GM12878 (cell line): ENCODE results near the gene MYBL2. TPM values are rescaled to one million over a fixed set of nuclear protein-coding genes. Genes with fewer than 3 reads are reported as not detected.

Experiments used
- ATAC-seq: fragments of 200-7000 bp; cut with Tn5 transposase; 3 replicates; pipeline ENCODE4 v1.9.1; 2020; ENCODE audit warnings: mild to moderate bottlenecking, moderate library complexity
- BruUV-seq: library from RNA; stranded (reverse); fragments of 400-500 nt; replicated peaks from 2 replicates; lab custom pipeline; 2021; lab: Mats Ljungman, UMichigan
- CTCF ChIA-PET: fragments of 300-600 bp; sonication (Branson Sonifier 250); formaldehyde crosslinking; extraction: SDS; loops from one replicate; lab custom pipeline; 2021; ENCODE audit warnings: inconsistent platforms; lab: Yijun Ruan, JAX
- POLR2A ChIA-PET: fragments of 350-600 bp; formaldehyde crosslinking; extraction: SDS; loops from one replicate; lab custom pipeline; 2021; ENCODE audit warnings: inconsistent platforms; lab: Charles Lee
- RAD21 ChIA-PET: fragments of 300-600 bp; sonication (Branson Sonifier 250); formaldehyde crosslinking; loops from one replicate; lab custom pipeline; 2023; ENCODE audit warnings: antibody characterized with exemption; ENCODE audit not compliant: unreplicated experiment; lab: Charles Lee
- SMC1A ChIA-PET: fragments of 300-600 bp; sonication (Branson Sonifier 250); formaldehyde crosslinking; loops from one replicate; lab custom pipeline; 2023; ENCODE audit not compliant: unreplicated experiment, uncharacterized antibody; lab: Charles Lee
- DNase-seq: peaks from one replicate; pipeline ENCODE4 v3.0.0-alpha.2; 2011; ENCODE audit warnings: low read depth, low spot score
- FAIRE-seq: peaks from 3 replicates; lab custom pipeline; 2011; peaks lifted over from hg19 to GRCh38; lab: Jason Lieb, UNC
- H2AFZ ChIP-seq: 2 replicates; pipeline ENCODE4 v1.6.0; 2011; ENCODE audit warnings: low read depth, low read length, control low read depth; ENCODE audit not compliant: control insufficient read depth
- H3K27ac ChIP-seq: 2 replicates; pipeline ENCODE4 v1.5.1; 2011; ENCODE audit warnings: control low read depth; ENCODE audit not compliant: control insufficient read depth, insufficient read depth
- H3K27me3 ChIP-seq, 2 experiments: replicated peaks in 1 of 2; 2 replicates each; pipeline versions ENCODE4 v1.6.0 to v1.6.1; 2011; ENCODE audit warnings: low read length in 1 of 2; ENCODE audit not compliant: control insufficient read depth in 2 of 2, insufficient read depth in 2 of 2
- H3K36me3 ChIP-seq, 2 experiments: 2 replicates each; pipeline ENCODE4 v1.5.1; 2011; ENCODE audit warnings: low read length in 1 of 2; ENCODE audit not compliant: control insufficient read depth in 2 of 2, insufficient read depth in 2 of 2
- H3K4me1 ChIP-seq: 2 replicates; pipeline ENCODE4 v1.6.1; 2011; ENCODE audit warnings: mild to moderate bottlenecking, low read length, moderate library complexity, mixed read lengths; ENCODE audit not compliant: control insufficient read depth, insufficient read depth
- H3K4me2 ChIP-seq: 2 replicates; pipeline ENCODE4 v1.6.0; 2011; ENCODE audit warnings: control low read depth; ENCODE audit not compliant: control insufficient read depth, insufficient read depth
- H3K4me3 ChIP-seq: fragments of 200-600 bp; sonication (generic); 2 replicates; pipeline ENCODE4 v1.5.1; 2016
- H3K79me2 ChIP-seq: 2 replicates; pipeline ENCODE4 v1.6.0; 2011; ENCODE audit warnings: low read length; ENCODE audit not compliant: control insufficient read depth, insufficient read depth
- H3K9ac ChIP-seq: 2 replicates; pipeline ENCODE4 v1.8.0; 2011; ENCODE audit warnings: low read length, control low read depth, mixed read lengths; ENCODE audit not compliant: control insufficient read depth, insufficient read depth
- H3K9me3 ChIP-seq: replicated peaks from 3 replicates; pipeline ENCODE4 v1.5.1; 2011; ENCODE audit warnings: mild to moderate bottlenecking, low read length; ENCODE audit not compliant: control insufficient read depth, insufficient read depth
- H4K20me1 ChIP-seq: 2 replicates; pipeline ENCODE4 v1.6.0; 2011; ENCODE audit not compliant: control insufficient read depth, insufficient read depth
- CHD4 ChIP-seq: fragments of 200-600 bp; sonication (generic); IDR thresholded peaks from 2 replicates; pipeline ENCODE4 v1.6.1; 2016; ENCODE audit warnings: mild to moderate bottlenecking
- NKRF ChIP-seq: fragments of 450-650 bp; conservative IDR thresholded peaks from 2 replicates; pipeline ENCODE4 v1.6.1; 2017; ENCODE audit warnings: mild to moderate bottlenecking, moderate library complexity
- RELB ChIP-seq: fragments of 450-650 bp; IDR thresholded peaks from 2 replicates; pipeline ENCODE4 v1.6.1; 2017; ENCODE audit warnings: low read depth, mild to moderate bottlenecking, moderate library complexity
- SMAD1 ChIP-seq: fragments of 450-650 bp; IDR thresholded peaks from 2 replicates; pipeline ENCODE4 v1.6.1; 2018; ENCODE audit warnings: mild to moderate bottlenecking, low read depth; ENCODE audit not compliant: partially characterized antibody
- SMARCA5 ChIP-seq: fragments of 450-650 bp; IDR thresholded peaks from 2 replicates; pipeline ENCODE4 v1.6.1; 2017; ENCODE audit warnings: mild to moderate bottlenecking
- TCF12 ChIP-seq: IDR thresholded peaks from 2 replicates; pipeline ENCODE4 v1.6.1; 2011; ENCODE audit warnings: low read depth, mild to moderate bottlenecking, low read length
- ZBTB4 ChIP-seq: fragments of 450-650 bp; formaldehyde crosslinking; IDR thresholded peaks from 2 replicates; pipeline ENCODE4 v1.4.0; 2022; ENCODE audit warnings: mild to moderate bottlenecking, moderate library complexity
- ZSCAN29 ChIP-seq: fragments of 450-650 bp; IDR thresholded peaks from 2 replicates; pipeline ENCODE4 v1.6.1; 2017; ENCODE audit warnings: mild to moderate bottlenecking, moderate library complexity
- WGBS: methylation state at CpG from one replicate; pipeline ENCODE4 v1.1.6; 2016; ENCODE audit warnings: low lambda C conversion rate; ENCODE audit not compliant: insufficient replicate concordance, insufficient coverage; ENCODE audit errors: missing lambda C conversion rate; 5-methylcytosine and 5-hydroxymethylcytosine counted together
- in situ Hi-C: fragments of 300-500 bp; cut with MboI; formaldehyde crosslinking; loops from 9 replicates; pipeline ENCODE4 v1.14.3; 2018; ENCODE audit warnings: mixed read lengths
- intact Hi-C: fragments of 100-400 bp; cut with micrococcal nuclease; formaldehyde crosslinking; loops from one replicate; pipeline ENCODE4 v1.14.2; 2022; ENCODE audit not compliant: unreplicated experiment
- polyA plus RNA-seq, 11 experiments: library from polyadenylated mRNA; depleted of rRNA in 4 of 11; unstranded in 6 of 11; stranded (reverse) in 5 of 11; fragments of >200 nt; fragmentation: Nextera tagmentation in 4 of 11; fragmentation: Illumina TruSeq in 1 of 11; extraction: Ambion mirVana in 4 of 11; extraction: Trizol in 1 of 11; gene quantifications; 1 replicate in 1 of 11; 2 replicates in 10 of 11; pipeline versions ENCODE4 v1.2.1 to v1.2.3, GENCODE V29; 2011 to 2016; ENCODE audit warnings: inconsistent platforms in 2 of 11, missing spikeins in 2 of 11, low read depth in 1 of 11
- total RNA-seq, 4 experiments: library from RNA; depleted of rRNA in 3 of 4; stranded (reverse); fragments of >200 nt in 3 of 4; fragmentation: Illumina TruSeq in 1 of 4; extraction: Trizol in 1 of 4; gene quantifications; 2 replicates each; pipeline versions ENCODE4 v1.2.1 to v1.2.3, GENCODE V29; 2013 to 2021

MYBL2 gene
- total and polyA plus RNA-seq, 10 of the 15 experiments (the other 5 are each of a cell fraction or from before 2014, with no cell fraction given), result 4.5 to 213 (median 74.2) TPM

GRCh38 chr20:43715044-43715443, 48.1 kb downstream of the MYBL2 start:
- H3K79me2 ChIP-seq, result peaks cover 3% of the 10 kb centered on the region
- ATAC-seq, result no peak
- SMC1A ChIA-PET, result interaction anchor here (0.6 to 1.0 kb wide), 4 partner anchors 9 to 263 kb away, joined by 3 read pairs; no protein-coding TSS in a partner anchor

More at GRCh38 chr20:43715044-43715443, 48.1 kb downstream of the MYBL2 start:
- H3K27ac ChIP-seq, result no peak overlapping the region
- H3K4me3 ChIP-seq, result no peak overlapping the region
- H3K27me3 ChIP-seq, result no peaks in the 10 kb centered on the region
- H3K4me1 ChIP-seq, result peaks cover 18% of the 10 kb centered on the region
- ChIA-PET CTCF (interaction anchor here (1.0 to 1.2 kb wide), 2 partner anchors 366 to 368 kb away, joined by 3 read pairs; no protein-coding TSS in a partner anchor), POLR2A (no interaction called here), RAD21 (no interaction called here)
- no TSS peak for BruUV-seq
- intact Hi-C loops (no loop called here), in situ Hi-C loops (no loop called here)
- DNase-seq (no peak), FAIRE-seq (no peak)
- no peak overlapping the region for H3K9ac ChIP-seq
- no peaks in the 10 kb centered on the region; the same call in 1 of the 3 replicates for H3K9me3 ChIP-seq
- H2AFZ ChIP-seq, result no peak overlapping the region
- 87% methylated on average over 9 of the region's 9 CpGs for WGBS
- no peaks in the 10 kb centered on the region for H4K20me1 ChIP-seq
- peaks cover 9 to 35% of the 10 kb centered on the region in 2 experiments; a peak in 3 of 4 replicates for H3K36me3 ChIP-seq
- H3K4me2 ChIP-seq, result no peak overlapping the region
- TF ChIP-seq TCF12 (no peak), ZBTB4 (no peak), SMARCA5 (no peak), ZSCAN29 (no peak), SMAD1 (no peak), NKRF (no peak), CHD4 (no peak), RELB (no peak)
